Endothelial cell of umbilical vein (primary cell): ENCODE measurements around the gene LUZP2. TPM values are rescaled to one million over a fixed set of nuclear protein-coding genes. Genes with fewer than 3 reads are reported as not detected.

Source experiments
- BruUV-seq: library from RNA; stranded (reverse); fragments of 400-500 nt; replicated peaks from 2 replicates; lab custom pipeline; 2021; lab: Mats Ljungman, UMichigan
- CTCF ChIA-PET: fragments of 300-600, 350-600 bp; sonication (Branson Sonifier 250); formaldehyde crosslinking; loops from one replicate; lab custom pipeline; 2021; ENCODE audit warnings: antibody characterized with exemption, inconsistent platforms; lab: Charles Lee
- POLR2A ChIA-PET: fragments of 300-600, 350-600 bp; sonication (Branson Sonifier 250); formaldehyde crosslinking; loops from one replicate; lab custom pipeline; 2021; ENCODE audit warnings: antibody characterized with exemption, inconsistent platforms; lab: Charles Lee
- DNase-seq: peaks from one replicate; pipeline ENCODE4 v3.0.0-alpha.2; 2011; ENCODE audit warnings: low read depth, low spot score
- FAIRE-seq: peaks from 2 replicates; lab custom pipeline; 2011; peaks lifted over from hg19 to GRCh38; lab: Jason Lieb, UNC
- H2AFZ ChIP-seq: 2 replicates; pipeline ENCODE4 v1.6.0; 2012; ENCODE audit warnings: low read depth, low read length, control low read depth, inconsistent platforms
- H3K27ac ChIP-seq: 2 replicates; pipeline ENCODE4 v1.5.1; 2011; ENCODE audit warnings: low read depth, mild to moderate bottlenecking, control low read depth, low read length, moderate library complexity; ENCODE audit not compliant: insufficient read depth
- H3K27me3 ChIP-seq, 2 experiments: 2 replicates each; pipeline versions ENCODE4 v1.6.0 to v1.6.1; 2011; ENCODE audit warnings: low read length in 2 of 2, mixed read lengths in 1 of 2; ENCODE audit not compliant: control insufficient read depth in 2 of 2, insufficient read depth in 2 of 2
- H3K36me3 ChIP-seq, 2 experiments: 2 replicates in 1 of 2; 3 replicates in 1 of 2; pipeline ENCODE4 v1.5.1; 2011; ENCODE audit warnings: low read length in 2 of 2, mild to moderate bottlenecking in 1 of 2, moderate library complexity in 1 of 2; ENCODE audit not compliant: control insufficient read depth in 2 of 2, insufficient read depth in 2 of 2; ENCODE audit errors: extremely low read depth in 1 of 2
- H3K4me1 ChIP-seq: 3 replicates; pipeline ENCODE4 v1.5.1; 2011; ENCODE audit warnings: mild to moderate bottlenecking, low read length; ENCODE audit not compliant: control insufficient read depth, insufficient read depth; ENCODE audit errors: extremely low read depth
- H3K4me2 ChIP-seq: 2 replicates; pipeline ENCODE4 v1.6.1; 2011; ENCODE audit warnings: low read length, control low read depth, mixed read lengths; ENCODE audit not compliant: insufficient read depth
- H3K4me3 ChIP-seq, 3 experiments: fragments of 200-600 bp in 1 of 3; sonication (generic), shearing (Covaris generic) in 1 of 3; replicated peaks in 1 of 3; 2 replicates each; pipeline ENCODE4 v1.5.1; 2011 to 2016; ENCODE audit warnings: control low read depth in 3 of 3, low read length in 3 of 3, mild to moderate bottlenecking in 2 of 3, inconsistent platforms in 1 of 3, low read depth in 1 of 3, moderate library complexity in 1 of 3; ENCODE audit not compliant: insufficient read depth in 1 of 3
- H3K79me2 ChIP-seq: 2 replicates; pipeline ENCODE4 v1.6.0; 2012; ENCODE audit warnings: low read length, inconsistent platforms; ENCODE audit not compliant: control insufficient read depth, insufficient read depth
- H3K9ac ChIP-seq: replicated peaks from 2 replicates; pipeline ENCODE3; 2011; ENCODE audit warnings: low read length, control low read depth; ENCODE audit not compliant: insufficient read depth; ENCODE audit errors: extremely low read depth
- H3K9me1 ChIP-seq: replicated peaks from 3 replicates; pipeline ENCODE4 v1.6.0; 2011; ENCODE audit warnings: mild to moderate bottlenecking, low read length; ENCODE audit not compliant: control insufficient read depth, insufficient read depth; ENCODE audit errors: extremely low read depth
- H3K9me3 ChIP-seq: replicated peaks from 2 replicates; pipeline ENCODE4 v1.5.1; 2012; ENCODE audit warnings: low read length, inconsistent platforms; ENCODE audit not compliant: control insufficient read depth, insufficient read depth
- H4K20me1 ChIP-seq: replicated peaks from 2 replicates; pipeline ENCODE3; 2011; ENCODE audit warnings: mild to moderate bottlenecking, low read length; ENCODE audit not compliant: control insufficient read depth, insufficient read depth; ENCODE audit errors: extremely low read depth
- EZH2 ChIP-seq: IDR thresholded peaks from 2 replicates; pipeline ENCODE4 v1.6.1; 2012; ENCODE audit warnings: borderline replicate concordance, low read depth, mild to moderate bottlenecking, moderate library complexity, low read length, inconsistent platforms; ENCODE audit not compliant: severe bottlenecking
- FOS ChIP-seq: IDR thresholded peaks from 2 replicates; pipeline ENCODE4 v1.6.1; 2011; ENCODE audit warnings: mild to moderate bottlenecking, low read length, moderate library complexity, borderline replicate concordance; ENCODE audit not compliant: insufficient read depth
- GATA2 ChIP-seq: IDR thresholded peaks from 2 replicates; pipeline ENCODE4 v1.7.0; 2011; ENCODE audit warnings: low read depth, mild to moderate bottlenecking, moderate library complexity, mixed read lengths, low read length; ENCODE audit not compliant: insufficient read length, insufficient read depth
- JUN ChIP-seq: IDR thresholded peaks from 2 replicates; pipeline ENCODE4 v1.6.1; 2011; ENCODE audit warnings: borderline replicate concordance, low read depth; ENCODE audit not compliant: insufficient read length, insufficient read depth
- MYC ChIP-seq: IDR thresholded peaks from one replicate; pipeline ENCODE4 v1.6.1; 2011; ENCODE audit warnings: mild to moderate bottlenecking, low read depth, low read length
- POLR2A ChIP-seq: IDR thresholded peaks from 2 replicates; pipeline ENCODE4 v1.6.1; 2012; ENCODE audit warnings: low read depth, mild to moderate bottlenecking, control low read depth, low read length
- POLR2AphosphoS5 ChIP-seq: IDR thresholded peaks from 2 replicates; pipeline ENCODE4 v1.6.1; 2012; ENCODE audit warnings: low read depth, mild to moderate bottlenecking, control low read depth, low read length, moderate library complexity; ENCODE audit not compliant: insufficient read depth
- dilution Hi-C: fragments of 300-500 bp; cut with MboI; formaldehyde crosslinking; loops from one replicate; pipeline ENCODE4 v1.15.0; 2019; ENCODE audit warnings: low sequenced_read_pairs; ENCODE audit not compliant: extremely low pct_ligation_motif_present
- intact Hi-C: fragments of 100-400 bp; cut with micrococcal nuclease; formaldehyde crosslinking; loops from one replicate; pipeline ENCODE4 v1.10.0; 2022
- polyA plus RNA-seq, 4 experiments: library from polyadenylated mRNA; depleted of rRNA in 3 of 4; stranded (reverse) in 3 of 4; unstranded in 1 of 4; fragments of >200 nt; gene quantifications; 2 replicates each; pipeline versions ENCODE4 v1.2.1 to v1.2.3, GENCODE V29; 2011 to 2012; ENCODE audit warnings: missing spikeins in 1 of 4
- total RNA-seq: library from RNA; stranded (reverse); gene quantifications from 2 replicates; pipeline ENCODE4 v1.2.3, GENCODE V29; 2021
- TF ChIP-seq, protein P1 (sequence below): IDR thresholded peaks from 2 replicates; pipeline ENCODE4 v1.6.1; 2011; ENCODE audit not compliant: insufficient read depth, insufficient read length
- TF ChIP-seq, protein P2 (sequence below), 2 donors: IDR thresholded peaks; 1 replicate in 1 of 2; 2 replicates in 1 of 2; pipeline ENCODE4 v1.5.1; 2011; ENCODE audit warnings: low read length in 2 of 2, mild to moderate bottlenecking in 2 of 2, moderate library complexity in 2 of 2, control low read depth in 1 of 2, inconsistent platforms in 1 of 2, low read depth in 1 of 2; ENCODE audit not compliant: insufficient read depth in 1 of 2; ENCODE audit errors: extremely low read depth in 1 of 2

The LUZP2 gene
- total and polyA plus RNA-seq, 2 donors (not counting 3 experiments of a cell fraction or from before 2014, with no cell fraction given) = 0.07 TPM; not detected in 1

DNA sequence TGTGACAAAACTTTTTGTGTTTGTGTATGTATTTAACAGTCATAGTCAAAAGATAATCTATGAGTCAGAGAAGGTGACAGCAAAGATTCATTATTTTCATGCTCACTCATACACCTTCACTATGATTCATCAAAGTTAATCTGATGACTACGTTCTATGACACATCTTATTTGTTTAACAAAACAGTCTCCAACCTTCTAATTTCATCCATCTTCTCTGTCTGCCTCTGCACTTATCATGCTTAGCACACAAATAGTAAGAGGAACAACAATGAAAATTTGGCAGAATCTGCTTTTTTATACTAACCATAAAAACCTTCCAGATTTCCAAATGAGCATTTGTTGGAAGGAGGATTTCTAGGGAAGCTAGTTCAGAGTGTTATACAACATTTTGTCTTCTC is 568.9 kb downstream of the LUZP2 start:
- Histone ChIP-seq H3K27ac (no peak overlapping the region), H3K4me3 (no peak overlapping the region), H3K79me2 (no peaks in the 10 kb centered on the region), H3K9me3 (no peaks in the 10 kb centered on the region), H3K9me1 (no peaks in the 10 kb centered on the region), H3K4me1 (no peaks in the 10 kb centered on the region), H3K9ac (no peak overlapping the region), H3K4me2 (no peak overlapping the region), H4K20me1 (no peaks in the 10 kb centered on the region), H2AFZ (no peak overlapping the region), H3K36me3 (no peaks in the 10 kb centered on the region), H3K27me3 (no peaks in the 10 kb centered on the region)
- TF ChIP-seq JUN (peak; percentile 42), EZH2 (no peak), FOS (peak; percentile 65)
- dilution Hi-C loops = no loop called here
- FAIRE-seq (no peak), DNase-seq (peak; percentile 1)
- CTCF ChIA-PET = no interaction called here
- BruUV-seq = no TSS peak
- intact Hi-C loops = no loop called here
- POLR2A ChIA-PET = no interaction called here

DNA sequence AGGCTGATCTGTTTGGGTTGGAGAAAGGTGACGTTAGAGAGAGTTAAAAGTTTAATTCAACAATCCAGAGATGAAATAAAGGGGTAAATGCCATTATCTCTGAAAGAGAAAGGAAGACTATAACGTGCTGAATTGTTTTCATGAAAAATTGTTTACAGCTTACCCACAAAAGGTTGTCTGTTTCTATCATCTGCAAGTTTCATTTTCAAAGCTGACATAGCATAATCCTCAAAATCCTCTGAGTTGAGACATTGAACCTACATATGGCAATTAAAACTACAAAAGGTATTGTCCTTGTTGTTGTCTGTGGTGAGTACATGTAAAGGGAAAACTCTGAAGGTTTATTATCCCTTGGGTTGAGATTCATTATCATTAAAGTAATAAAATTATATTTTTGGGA is 569.9 kb downstream of the LUZP2 start:
- dilution Hi-C loops = no loop called here
- no peaks in the 10 kb centered on the region for H3K9me1 ChIP-seq
- H3K4me3 ChIP-seq = no peak overlapping the region
- H3K79me2 ChIP-seq = no peaks in the 10 kb centered on the region
- no peaks in the 10 kb centered on the region for H3K9me3 ChIP-seq
- H3K4me1 ChIP-seq = no peaks in the 10 kb centered on the region
- no peak for TF ChIP-seq GATA2
- no peak for TF ChIP-seq EZH2
- TF ChIP-seq FOS = no peak
- no peak for TF ChIP-seq POLR2AphosphoS5
- TF ChIP-seq, protein P1, sequence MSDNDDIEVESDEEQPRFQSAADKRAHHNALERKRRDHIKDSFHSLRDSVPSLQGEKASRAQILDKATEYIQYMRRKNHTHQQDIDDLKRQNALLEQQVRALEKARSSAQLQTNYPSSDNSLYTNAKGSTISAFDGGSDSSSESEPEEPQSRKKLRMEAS = no peak
- TF ChIP-seq POLR2A = no peak
- no peak for TF ChIP-seq JUN
- TF ChIP-seq, protein P2, sequence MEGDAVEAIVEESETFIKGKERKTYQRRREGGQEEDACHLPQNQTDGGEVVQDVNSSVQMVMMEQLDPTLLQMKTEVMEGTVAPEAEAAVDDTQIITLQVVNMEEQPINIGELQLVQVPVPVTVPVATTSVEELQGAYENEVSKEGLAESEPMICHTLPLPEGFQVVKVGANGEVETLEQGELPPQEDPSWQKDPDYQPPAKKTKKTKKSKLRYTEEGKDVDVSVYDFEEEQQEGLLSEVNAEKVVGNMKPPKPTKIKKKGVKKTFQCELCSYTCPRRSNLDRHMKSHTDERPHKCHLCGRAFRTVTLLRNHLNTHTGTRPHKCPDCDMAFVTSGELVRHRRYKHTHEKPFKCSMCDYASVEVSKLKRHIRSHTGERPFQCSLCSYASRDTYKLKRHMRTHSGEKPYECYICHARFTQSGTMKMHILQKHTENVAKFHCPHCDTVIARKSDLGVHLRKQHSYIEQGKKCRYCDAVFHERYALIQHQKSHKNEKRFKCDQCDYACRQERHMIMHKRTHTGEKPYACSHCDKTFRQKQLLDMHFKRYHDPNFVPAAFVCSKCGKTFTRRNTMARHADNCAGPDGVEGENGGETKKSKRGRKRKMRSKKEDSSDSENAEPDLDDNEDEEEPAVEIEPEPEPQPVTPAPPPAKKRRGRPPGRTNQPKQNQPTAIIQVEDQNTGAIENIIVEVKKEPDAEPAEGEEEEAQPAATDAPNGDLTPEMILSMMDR (IDR thresholded peaks at IDR 0.05; ENCODE audit: extremely low read depth in 1 of 2, insufficient read depth in 1 of 2, low read depth in 1 of 2, low read length in 2 of 2) = no peak
- no peak for TF ChIP-seq MYC
- intact Hi-C loops = no loop called here
- no peak overlapping the region for H2AFZ ChIP-seq
- H3K9ac ChIP-seq = no peak overlapping the region
- no TSS peak for BruUV-seq
- H3K27ac ChIP-seq = no peak overlapping the region
- H3K36me3 ChIP-seq = no peaks in the 10 kb centered on the region
- no peak overlapping the region for H3K4me2 ChIP-seq
- POLR2A ChIA-PET = interaction anchor here (0.6 kb wide), 1 partner anchor 601 kb away, joined by 3 read pairs; no protein-coding TSS in a partner anchor
- H4K20me1 ChIP-seq = no peaks in the 10 kb centered on the region
- no peaks in the 10 kb centered on the region for H3K27me3 ChIP-seq
- CTCF ChIA-PET = no interaction called here
- no peak for FAIRE-seq
- no peak for DNase-seq
